HAP-1 (cell line): ENCODE results near the gene TMEM150B.

Experiments used
- DNase-seq, 2 experiments: peaks; one replicate each; pipeline ENCODE4 v3.0.0-alpha.2; 2016 to 2020; ENCODE audit warnings: low spot score in 2 of 2
- H3K27me3 ChIP-seq: fragments of 250-450 bp; sonication (Bioruptor Pico); 2 replicates; pipeline ENCODE4 v1.5.1; 2020; ENCODE audit warnings: low read depth, mild to moderate bottlenecking, moderate library complexity
- H3K36me3 ChIP-seq: fragments of 250-450 bp; sonication (Bioruptor Pico); replicated peaks from 2 replicates; pipeline ENCODE4 v1.5.1; 2020; ENCODE audit warnings: mild to moderate bottlenecking
- H3K4me1 ChIP-seq: fragments of 250-450 bp; sonication (Bioruptor Pico); 2 replicates; pipeline ENCODE4 v1.5.1; 2020; ENCODE audit warnings: mild to moderate bottlenecking
- H3K4me3 ChIP-seq: fragments of 250-450 bp; sonication (Bioruptor Pico); 2 replicates; pipeline ENCODE4 v1.5.1; 2020; ENCODE audit warnings: mild to moderate bottlenecking, moderate library complexity
- H3K9me3 ChIP-seq: fragments of 250-450 bp; sonication (Bioruptor Pico); 2 replicates; pipeline ENCODE4 v1.5.1; 2020; ENCODE audit warnings: mild to moderate bottlenecking, moderate library complexity
- in situ Hi-C: fragments of 300-500 bp; cut with MboI; formaldehyde crosslinking; loops from 3 replicates; pipeline ENCODE4 v1.14.3; 2020; ENCODE audit warnings: low sequenced_read_pairs, inconsistent platforms, mixed read lengths

Gene TMEM150B

DNA sequence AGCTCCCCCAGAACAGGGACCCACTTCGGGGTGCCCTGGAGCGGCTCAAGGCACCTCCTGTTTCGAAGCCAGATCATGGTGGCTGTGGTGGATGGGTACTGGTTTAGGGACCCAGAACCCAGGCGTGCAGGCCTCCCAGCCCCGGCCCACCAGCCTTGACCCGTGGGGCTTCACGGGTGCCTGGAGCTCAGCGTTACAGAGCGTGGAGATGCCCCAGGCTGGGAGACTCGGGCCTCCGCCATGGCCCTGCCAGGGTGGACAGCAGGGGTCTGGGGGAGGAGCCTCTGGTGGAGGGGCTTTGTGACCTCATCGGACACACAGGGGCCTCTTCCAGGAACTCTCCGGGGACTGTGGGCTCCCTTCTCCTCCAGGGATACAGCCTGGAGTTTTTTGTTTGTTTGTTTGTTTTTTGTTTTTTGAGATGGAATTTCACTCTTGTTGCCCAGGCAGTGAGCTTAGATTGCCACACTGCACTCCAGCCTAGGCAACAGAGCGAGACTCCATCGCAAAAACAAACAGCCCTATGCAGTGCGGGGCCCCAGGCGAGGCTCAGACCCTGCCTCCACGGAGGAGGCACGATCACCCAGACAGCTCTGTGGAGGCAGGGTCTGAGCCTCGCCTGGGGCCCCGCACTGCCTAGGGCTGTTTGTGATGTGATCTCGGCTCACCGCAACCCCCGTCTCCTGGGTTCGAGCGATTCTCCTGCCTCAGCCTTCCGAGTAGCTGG, 38.0 kb upstream of the TMEM150B start, which contains the start of gene GARIN5B:
TSS of gene GARIN5B (minus strand) at position 271 of the 727 bp plus-strand sequence. CDS start at position 77, 194 bp downstream.
- Histone ChIP-seq H3K27me3 (no peaks in the 10 kb centered on the region), H3K4me1 (no peaks in the 10 kb centered on the region), H3K9me3 (no peaks in the 10 kb centered on the region), H3K36me3 (no peaks in the 10 kb centered on the region), H3K4me3 (no peak within 1 kb of the TSS)
- DNase-seq = no peak
- in situ Hi-C loops = no loop called here

- DNase-seq = no peak
- H3K4me3 ChIP-seq = no peak overlapping the region
- H3K4me1 ChIP-seq = no peaks in the 10 kb centered on the region
- H3K27me3 ChIP-seq = peaks cover 1% of the 10 kb centered on the region; the same call in 1 of the 2 replicates
- in situ Hi-C loops = no loop called here
- no peaks in the 10 kb centered on the region for H3K36me3 ChIP-seq
- H3K9me3 ChIP-seq = no peaks in the 10 kb centered on the region
Observed at GRCh38 chr19:55362174-55362989, 37.2 kb upstream of the TMEM150B start.

GRCh38 chr19:55360902-55361301, 35.8 kb upstream of the TMEM150B start:
- no peaks in the 10 kb centered on the region for H3K4me1 ChIP-seq
- in situ Hi-C loops = no loop called here

DNA sequence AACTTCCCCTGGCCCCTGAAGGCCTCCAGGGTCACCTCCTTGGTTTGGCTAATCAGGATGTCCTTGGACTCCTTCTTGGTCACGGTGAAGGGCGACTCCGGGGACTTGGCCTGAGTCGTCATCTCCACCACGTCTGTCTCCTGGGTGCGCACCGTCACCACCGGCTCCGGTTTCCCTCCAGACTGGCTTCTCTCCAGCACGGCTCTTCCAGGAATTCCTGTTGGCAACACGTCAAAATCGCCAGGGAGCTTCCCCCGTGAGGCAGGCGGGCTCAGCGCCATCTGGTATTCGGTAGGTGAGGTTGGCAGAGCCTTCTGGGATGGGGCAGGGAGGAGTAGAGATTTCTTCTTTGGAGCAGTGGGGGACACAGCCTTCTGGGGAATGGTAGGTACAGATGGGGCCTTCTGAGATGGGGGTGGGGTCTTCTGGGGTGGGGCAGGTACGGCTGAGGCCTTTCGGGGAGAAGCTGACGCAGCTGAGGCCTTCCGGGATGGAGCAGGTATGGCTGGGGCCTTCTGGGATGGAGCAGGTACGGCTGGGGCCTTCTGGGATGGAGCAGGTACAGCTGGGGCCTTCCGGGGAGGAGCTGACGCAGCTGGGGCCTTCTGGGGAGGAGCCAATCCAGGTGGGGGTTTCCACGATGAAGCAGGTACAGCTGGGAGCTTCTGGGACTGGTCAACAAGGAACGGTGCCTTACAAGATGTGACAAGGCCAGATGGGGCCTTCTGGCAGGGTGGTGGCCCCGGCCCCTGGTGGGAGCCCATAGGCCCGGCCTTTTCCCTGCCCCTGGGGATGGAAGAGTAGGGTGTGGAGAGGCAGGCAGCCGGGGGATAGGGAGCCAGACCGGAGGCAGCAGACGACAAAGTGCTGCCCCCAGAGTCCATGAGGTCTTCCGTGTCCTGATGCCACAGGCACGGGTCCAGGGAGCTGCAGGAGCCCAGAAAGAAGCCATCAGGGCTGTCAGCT, 34.1 kb upstream of the TMEM150B start:
- Histone ChIP-seq H3K36me3 (no peaks in the 10 kb centered on the region), H3K9me3 (no peaks in the 10 kb centered on the region), H3K27me3 (peaks cover 25% of the 10 kb centered on the region), H3K4me1 (no peaks in the 10 kb centered on the region), H3K4me3 (no peak overlapping the region)
- no peak for DNase-seq
- in situ Hi-C loops = no loop called here

More at GRCh38 chr19:55360902-55361301, 35.8 kb upstream of the TMEM150B start:
- peaks cover 13% of the 10 kb centered on the region for H3K27me3 ChIP-seq
- H3K9me3 ChIP-seq = no peaks in the 10 kb centered on the region
- no peak for DNase-seq
- H3K36me3 ChIP-seq = no peaks in the 10 kb centered on the region
- H3K4me3 ChIP-seq = no peak overlapping the region

GRCh38 chr19:55358493-55358892, 33.4 kb upstream of the TMEM150B start:
- Histone ChIP-seq H3K36me3 (no peaks in the 10 kb centered on the region), H3K27me3 (peaks cover 30% of the 10 kb centered on the region), H3K4me1 (peaks cover 2% of the 10 kb centered on the region; the same call in 1 of the 2 replicates), H3K9me3 (no peaks in the 10 kb centered on the region), H3K4me3 (no peak overlapping the region)
- in situ Hi-C loops = no loop called here
- no peak for DNase-seq

DNA sequence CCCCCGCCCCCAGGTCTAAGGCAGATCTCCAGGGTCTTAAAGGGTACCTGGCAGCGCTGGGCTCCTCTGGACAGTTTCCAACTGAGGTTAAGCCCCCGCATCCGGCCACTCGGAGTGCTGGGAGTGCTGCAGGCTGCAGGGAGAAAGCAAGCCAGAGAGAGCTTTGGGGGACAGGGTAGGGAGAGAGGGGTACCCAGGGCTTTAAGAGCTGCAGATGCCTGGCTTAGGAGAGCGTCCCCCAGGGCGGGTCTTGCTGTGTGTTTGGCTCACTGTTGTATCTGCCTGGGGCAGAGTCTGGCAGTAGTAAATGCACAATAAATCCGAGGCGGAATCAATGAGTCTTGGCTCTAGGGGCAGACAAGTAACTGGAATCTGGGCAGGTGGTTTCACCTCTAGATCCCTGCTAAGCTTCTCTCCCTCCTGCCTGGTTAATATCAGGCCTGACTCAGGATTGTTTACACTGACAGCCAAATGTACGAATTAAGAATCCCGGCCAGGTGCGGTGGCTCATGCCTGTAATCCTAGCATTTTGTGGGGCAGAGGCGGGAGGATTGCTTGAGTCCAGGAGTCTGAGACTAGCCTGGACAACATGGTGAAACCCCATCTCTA, 30.2 kb upstream of the TMEM150B start:
- Histone ChIP-seq H3K36me3 (no peaks in the 10 kb centered on the region), H3K4me1 (peaks cover 6% of the 10 kb centered on the region; the same call in 1 of the 2 replicates), H3K9me3 (no peaks in the 10 kb centered on the region), H3K4me3 (no peak overlapping the region), H3K27me3 (peaks cover 46% of the 10 kb centered on the region)
- in situ Hi-C loops = no loop called here
- no peak for DNase-seq

DNA sequence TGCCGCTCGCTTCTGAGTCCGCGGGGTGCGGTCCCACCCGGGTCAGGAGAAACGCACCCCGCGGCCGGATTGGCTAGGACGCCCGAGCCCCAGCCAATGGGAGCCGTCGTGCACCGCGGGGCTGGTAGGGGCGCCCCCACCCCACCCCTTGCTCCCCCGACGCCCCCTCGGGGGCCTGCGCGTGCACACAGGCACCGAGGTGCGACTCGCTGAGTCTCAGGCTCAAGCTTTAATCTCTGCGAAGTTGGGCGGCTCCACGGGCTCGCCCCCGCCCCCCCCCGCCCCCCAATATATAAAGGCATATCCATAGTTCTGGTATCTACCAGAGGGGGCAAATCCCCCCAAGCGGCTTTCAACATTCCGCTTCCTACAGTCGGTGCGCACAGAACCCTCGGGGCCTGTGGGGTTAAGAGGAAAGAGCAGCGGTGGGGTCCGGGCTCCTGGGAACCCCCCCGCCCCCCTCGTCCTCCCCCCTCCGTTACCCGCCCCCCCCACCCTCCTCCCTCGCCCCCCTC, 29.6 kb upstream of the TMEM150B start, which contains the start of gene COX6B2:
TSS of gene COX6B2 (minus strand) at position 22 of the 515 bp plus-strand sequence. CDS start 198 bp downstream, outside the sequence.
- in situ Hi-C loops = no loop called here
- H3K4me1 ChIP-seq = peaks cover 8% of the 10 kb centered on the region
- peaks cover 46% of the 10 kb centered on the region for H3K27me3 ChIP-seq
- peak within 1 kb of the TSS; percentile 50 for H3K4me3 ChIP-seq
- H3K9me3 ChIP-seq = no peaks in the 10 kb centered on the region
- no peak for DNase-seq
- no peaks in the 10 kb centered on the region for H3K36me3 ChIP-seq

- Histone ChIP-seq H3K4me3 (peak overlapping the region; percentile 50), H3K4me1 (peaks cover 13% of the 10 kb centered on the region), H3K36me3 (no peaks in the 10 kb centered on the region), H3K9me3 (no peaks in the 10 kb centered on the region), H3K27me3 (peaks cover 46% of the 10 kb centered on the region)
- in situ Hi-C loops = no loop called here
- peak; percentile 63 to 88 for DNase-seq
Observed at GRCh38 chr19:55353803-55354697, 28.9 kb upstream of the TMEM150B start.

- Histone ChIP-seq H3K4me1 (peaks cover 18% of the 10 kb centered on the region), H3K27me3 (peaks cover 46% of the 10 kb centered on the region), H3K4me3 (peak overlapping the region; percentile 50), H3K9me3 (no peaks in the 10 kb centered on the region), H3K36me3 (no peaks in the 10 kb centered on the region)
- DNase-seq = no peak
- in situ Hi-C loops = no loop called here
Observed at GRCh38 chr19:55353356-55353802, 28.2 kb upstream of the TMEM150B start.

GRCh38 chr19:55352549-55353145, 27.5 kb upstream of the TMEM150B start:
- in situ Hi-C loops = no loop called here
- peaks cover 46% of the 10 kb centered on the region for H3K27me3 ChIP-seq

GRCh38 chr19:55352040-55352439, 26.9 kb upstream of the TMEM150B start:
- Histone ChIP-seq H3K36me3 (peaks cover 10% of the 10 kb centered on the region), H3K4me1 (peaks cover 26% of the 10 kb centered on the region), H3K27me3 (peaks cover 41% of the 10 kb centered on the region), H3K9me3 (no peaks in the 10 kb centered on the region), H3K4me3 (no peak overlapping the region)
- DNase-seq = no peak
- in situ Hi-C loops = no loop called here

More at GRCh38 chr19:55352549-55353145, 27.5 kb upstream of the TMEM150B start:
- DNase-seq = no peak
- H3K36me3 ChIP-seq = peaks cover 3% of the 10 kb centered on the region
- H3K4me3 ChIP-seq = 0 out of 2 replicates have a peak overlapping the region, but pooled peaks have one; percentile 50
- peaks cover 25% of the 10 kb centered on the region for H3K4me1 ChIP-seq
- no peaks in the 10 kb centered on the region for H3K9me3 ChIP-seq
